ENCODE measurements around the gene LYL1. TPM values are rescaled to one million over a fixed set of nuclear protein-coding genes. Genes with fewer than 3 reads are reported as not detected.

The LYL1 gene
- total and polyA plus RNA-seq, 2 donors from 2014 or later = 8.5 to 13.8 TPM

GRCh38 chr19:13115936-13116281 lies 13.3 kb upstream of the LYL1 start:
- H3K9me3 ChIP-seq (ENCODE audit: control insufficient read depth in 2 of 3, insufficient read depth in 1 of 3, low read length in 3 of 3) = no peaks in the 10 kb centered on the region
- FAIRE-seq = no peak
- peak in 1 of 5 donors; percentile 50 for DNase-seq
- H3K4me1 ChIP-seq (ENCODE audit: control insufficient read depth in 2 of 3, insufficient read depth in 2 of 3, low read depth in 1 of 3, low read length in 3 of 3) = peaks cover 2 to 28% (median 14%) of the 10 kb centered on the region in 3 donors
- intact Hi-C loops (cut with DNase I) = no loop called here
- peak overlapping the region; percentile 91 to 98 (median 93) for H3K4me3 ChIP-seq (ENCODE audit: low read length in 3 of 3)
- TF ChIP-seq CTCF (IDR thresholded peaks at IDR 0.05; ENCODE audit: borderline replicate concordance, extremely low read depth, insufficient read depth) = no peak
- no peak overlapping the region for H3K27ac ChIP-seq (ENCODE audit: low read depth in 2 of 2, low read length in 2 of 2)
- no peaks in the 10 kb centered on the region for H3K27me3 ChIP-seq (ENCODE audit: control insufficient read depth, insufficient read depth, low read length)
- peak overlapping the region; percentile 64 to 91 (median 84) for H3K9ac ChIP-seq (ENCODE audit: low read length in 3 of 3)
- H3K36me3 ChIP-seq (ENCODE audit: control insufficient read depth in 2 of 3, insufficient read depth in 3 of 3, low read length in 3 of 3) = peaks cover 0 to 2% (median 0%) of the 10 kb centered on the region in 3 donors

GRCh38 chr19:13112555-13112954 lies 9.9 kb upstream of the LYL1 start:
- H3K4me3 ChIP-seq (ENCODE audit: low read length in 3 of 3) = no peak overlapping the region
- DNase-seq = no peak
- no peaks in the 10 kb centered on the region for H3K9me3 ChIP-seq (ENCODE audit: control insufficient read depth in 2 of 3, insufficient read depth in 1 of 3, low read length in 3 of 3)
- no peak for TF ChIP-seq CTCF (IDR thresholded peaks at IDR 0.05; ENCODE audit: borderline replicate concordance, extremely low read depth, insufficient read depth)
- no peaks in the 10 kb centered on the region for H3K27me3 ChIP-seq (ENCODE audit: control insufficient read depth, insufficient read depth, low read length)
- peaks cover 0 to 10% (median 7%) of the 10 kb centered on the region in 3 donors for H3K4me1 ChIP-seq (ENCODE audit: control insufficient read depth in 2 of 3, insufficient read depth in 2 of 3, low read depth in 1 of 3, low read length in 3 of 3)
- intact Hi-C loops (cut with DNase I) = no loop called here
- no peak overlapping the region for H3K27ac ChIP-seq (ENCODE audit: low read depth in 2 of 2, low read length in 2 of 2)
- no peak for FAIRE-seq
- no peak overlapping the region for H3K9ac ChIP-seq (ENCODE audit: low read length in 3 of 3)
- peaks cover 0 to 2% (median 0%) of the 10 kb centered on the region in 3 donors for H3K36me3 ChIP-seq (ENCODE audit: control insufficient read depth in 2 of 3, insufficient read depth in 3 of 3, low read length in 3 of 3)

GRCh38 chr19:13110099-13110610 lies 7.5 kb upstream of the LYL1 start:
- Histone ChIP-seq H3K27me3 (ENCODE audit: control insufficient read depth, insufficient read depth, low read length) (no peaks in the 10 kb centered on the region), H3K9ac (ENCODE audit: low read length in 3 of 3) (no peak overlapping the region), H3K27ac (ENCODE audit: low read depth in 2 of 2, low read length in 2 of 2) (no peak overlapping the region), H3K4me1 (ENCODE audit: control insufficient read depth in 2 of 3, insufficient read depth in 2 of 3, low read depth in 1 of 3, low read length in 3 of 3) (no peaks in the 10 kb centered on the region), H3K9me3 (ENCODE audit: control insufficient read depth in 2 of 3, insufficient read depth in 1 of 3, low read length in 3 of 3) (no peaks in the 10 kb centered on the region), H3K36me3 (ENCODE audit: control insufficient read depth in 2 of 3, insufficient read depth in 3 of 3, low read length in 3 of 3) (peaks cover 0 to 2% (median 0%) of the 10 kb centered on the region in 3 donors), H3K4me3 (ENCODE audit: low read length in 3 of 3) (no peak overlapping the region)
- intact Hi-C loops (cut with DNase I) = no loop called here
- FAIRE-seq = no peak
- no peak for DNase-seq
- no peak for TF ChIP-seq CTCF (IDR thresholded peaks at IDR 0.05; ENCODE audit: borderline replicate concordance, extremely low read depth, insufficient read depth)

Measured in kidney (tissue), 14 donors.